Stimulated activated CD4-positive, alpha-beta T cell treated with anti-CD3 and anti-CD28 coated beads, Interleukin-4, amount 100 ng/mL, for 4 hours (primary cell): ENCODE data around the gene SLC12A8.

Source experiments
- DNase-seq, 2 experiments: peaks; one replicate each; pipeline ENCODE4 v3.0.0-alpha.2; 2020

The SLC12A8 gene

GRCh38 chr3:125213364-125213755 is 812 bp upstream of the SLC12A8 start:
- DNase-seq, result no peak

GRCh38 chr3:125212091-125212508 is 448 bp downstream of the SLC12A8 start:
- no peak for DNase-seq

- no peak for DNase-seq
Observed at GRCh38 chr3:125211523-125212090, 941 bp downstream of the SLC12A8 start.

- DNase-seq, result no peak
Observed at GRCh38 chr3:125207949-125208568, 4.5 kb downstream of the SLC12A8 start.

- no peak for DNase-seq
Observed at GRCh38 chr3:125207507-125207906, 5.0 kb downstream of the SLC12A8 start.

- DNase-seq, result no peak
Observed at GRCh38 chr3:125206934-125207333, 5.6 kb downstream of the SLC12A8 start.

GRCh38 chr3:125203731-125204130 is 8.8 kb downstream of the SLC12A8 start:
- no peak for DNase-seq

- no peak for DNase-seq
Observed at GRCh38 chr3:125202197-125202596, 10.4 kb downstream of the SLC12A8 start.

GRCh38 chr3:125200731-125201139 is 11.8 kb downstream of the SLC12A8 start:
- no peak for DNase-seq

GRCh38 chr3:125194849-125195601 is 17.5 kb downstream of the SLC12A8 start:
- no peak for DNase-seq

GRCh38 chr3:125194061-125194848 is 18.3 kb downstream of the SLC12A8 start:
- no peak for DNase-seq

GRCh38 chr3:125192190-125193035 is 20.1 kb downstream of the SLC12A8 start:
- DNase-seq, result no peak

- DNase-seq, result no peak
Observed at GRCh38 chr3:125191730-125192129, 20.8 kb downstream of the SLC12A8 start.

GRCh38 chr3:125191256-125191655 is 21.3 kb downstream of the SLC12A8 start:
- DNase-seq, result no peak

GRCh38 chr3:125190786-125191185 is 21.8 kb downstream of the SLC12A8 start:
- no peak for DNase-seq

- DNase-seq, result no peak
Observed at GRCh38 chr3:125189378-125190165, 23.0 kb downstream of the SLC12A8 start.

GRCh38 chr3:125188955-125189354 is 23.6 kb downstream of the SLC12A8 start:
- DNase-seq, result no peak

GRCh38 chr3:125187599-125187910 is 25.0 kb downstream of the SLC12A8 start:
- no peak for DNase-seq

- DNase-seq, result no peak
Observed at GRCh38 chr3:125186800-125187598, 25.5 kb downstream of the SLC12A8 start.

GRCh38 chr3:125186261-125186787 is 26.2 kb downstream of the SLC12A8 start:
- peak; percentile 8 to 19 for DNase-seq

- DNase-seq, result no peak
Observed at GRCh38 chr3:125185805-125186204, 26.7 kb downstream of the SLC12A8 start.
